B cell (primary cell): Measurements from ENCODE around the gene KCNH8. TPM values are rescaled to one million over a fixed set of nuclear protein-coding genes. Genes with fewer than 3 reads are reported as not detected.

Experiments
- ATAC-seq: fragments of 200-7000 bp; cut with Tn5 transposase; one replicate; pipeline ENCODE4 v1.10.0; 2021; ENCODE audit warnings: low read depth, mild to moderate bottlenecking, moderate number of reproducible peaks, moderate library complexity
- CTCF ChIA-PET: fragments of 350-600 bp; sonication (Branson Sonifier 250); formaldehyde crosslinking; loops from one replicate; lab custom pipeline; 2021; ENCODE audit warnings: antibody characterized with exemption, inconsistent platforms; lab: Charles Lee
- POLR2A ChIA-PET: fragments of 350-600 bp; sonication (Branson Sonifier 250); formaldehyde crosslinking; loops from one replicate; lab custom pipeline; 2021; ENCODE audit warnings: antibody characterized with exemption; lab: Charles Lee
- DNase-seq: peaks from one replicate; pipeline ENCODE4 v3.0.0; 2013
- H2AFZ ChIP-seq: 2 replicates; pipeline ENCODE4 v1.6.1; 2012; ENCODE audit warnings: mild to moderate bottlenecking, low read depth, low read length; ENCODE audit not compliant: insufficient read depth, poor library complexity, severe bottlenecking
- H3K27ac ChIP-seq, 2 donors: 1 replicate in 1 of 2; 2 replicates in 1 of 2; pipeline ENCODE4 v1.5.1; 2012 to 2013; ENCODE audit warnings: low read length in 2 of 2, mild to moderate bottlenecking in 2 of 2, moderate library complexity in 1 of 2
- H3K27me3 ChIP-seq, 4 experiments: fragments of 200-600 bp in 1 of 4; sonication (generic) in 1 of 4; replicated peaks in 1 of 4; 1 replicate in 2 of 4; 2 replicates in 2 of 4; pipeline versions ENCODE4 v1.6.1 to v1.7.0; 2013 to 2016; ENCODE audit warnings: low read length in 3 of 4, mild to moderate bottlenecking in 2 of 4, mixed read lengths in 1 of 4, moderate library complexity in 1 of 4; ENCODE audit not compliant: insufficient read depth in 4 of 4, control insufficient read depth in 3 of 4; ENCODE audit errors: control extremely low read depth in 1 of 4
- H3K36me3 ChIP-seq, 2 experiments: replicated peaks in 1 of 2; 1 replicate in 1 of 2; 2 replicates in 1 of 2; pipeline versions ENCODE4 v1.6.1 to v1.7.1; 2013; ENCODE audit warnings: low read length in 1 of 2; ENCODE audit not compliant: insufficient read depth in 2 of 2, control insufficient read depth in 1 of 2; ENCODE audit errors: control extremely low read depth in 1 of 2, extremely low read depth in 1 of 2
- H3K4me1 ChIP-seq, 2 donors: fragments of 200-600 bp in 1 of 2; sonication (generic) in 1 of 2; 1 replicate in 1 of 2; 2 replicates in 1 of 2; pipeline versions ENCODE4 v1.5.1 to v1.6.1; 2013 to 2017; ENCODE audit warnings: low read length in 2 of 2; ENCODE audit not compliant: control insufficient read depth in 2 of 2, insufficient read depth in 2 of 2
- H3K4me2 ChIP-seq: replicated peaks from 2 replicates; pipeline ENCODE3; 2012; ENCODE audit warnings: mild to moderate bottlenecking, low read depth, low read length; ENCODE audit not compliant: poor library complexity, severe bottlenecking
- H3K4me3 ChIP-seq, 5 experiments: fragments of 200-600 bp in 1 of 5; sonication (generic) in 1 of 5; 1 replicate in 3 of 5; 2 replicates in 2 of 5; pipeline versions ENCODE4 v1.5.1 to v1.7.0; 2011 to 2016; ENCODE audit warnings: low read length in 4 of 5, mild to moderate bottlenecking in 4 of 5, low read depth in 2 of 5, control low read depth in 1 of 5, moderate library complexity in 1 of 5; ENCODE audit not compliant: insufficient read depth in 1 of 5; ENCODE audit errors: control extremely low read depth in 1 of 5, extremely low read depth in 1 of 5
- H3K79me2 ChIP-seq: fragments of 200-600 bp; sonication (generic); one replicate; pipeline ENCODE4 v1.6.0; 2016; ENCODE audit warnings: low read length; ENCODE audit not compliant: control insufficient read depth, insufficient read depth
- H3K9ac ChIP-seq: fragments of 200-600 bp; sonication (generic); 2 replicates; pipeline ENCODE4 v1.6.1; 2017; ENCODE audit warnings: mild to moderate bottlenecking, low read length, moderate library complexity
- H3K9me3 ChIP-seq, 3 donors: one replicate each; pipeline versions ENCODE4 v1.6.1 to v1.7.1; 2013; ENCODE audit warnings: low read length in 2 of 3; ENCODE audit not compliant: control insufficient read depth in 2 of 3, insufficient read depth in 1 of 3; ENCODE audit errors: control extremely low read depth in 1 of 3
- H4K20me1 ChIP-seq: 2 replicates; pipeline ENCODE4 v1.6.0; 2012; ENCODE audit warnings: mild to moderate bottlenecking, low read length; ENCODE audit not compliant: insufficient read depth, control insufficient read depth, poor library complexity, severe bottlenecking
- H3K27ac Mint-ChIP-seq: one replicate; pipeline ENCODE4 v1.8.0; 2021; ENCODE audit warnings: mixed read lengths
- H3K27me3 Mint-ChIP-seq: one replicate; pipeline ENCODE4 v1.8.0; 2021; ENCODE audit warnings: mixed read lengths
- H3K4me1 Mint-ChIP-seq: one replicate; pipeline ENCODE4 v1.8.0; 2021; ENCODE audit warnings: mixed read lengths
- H3K4me3 Mint-ChIP-seq: one replicate; pipeline ENCODE4 v1.8.0; 2021; ENCODE audit warnings: mixed read lengths
- H3K9me3 Mint-ChIP-seq: one replicate; pipeline ENCODE4 v1.8.0; 2022; ENCODE audit warnings: mixed read lengths; ENCODE audit not compliant: insufficient read depth
- EZH2 ChIP-seq: IDR thresholded peaks from 2 replicates; pipeline ENCODE4 v1.6.1; 2012; ENCODE audit warnings: borderline replicate concordance, low read depth, mild to moderate bottlenecking, moderate library complexity, low read length; ENCODE audit not compliant: insufficient read depth, poor library complexity, severe bottlenecking
- WGBS: methylation state at CpG from one replicate; pipeline ENCODE4 v1.1.5; 2013; ENCODE audit warnings: missing lambda C conversion rate; ENCODE audit not compliant: insufficient coverage; 5-methylcytosine and 5-hydroxymethylcytosine counted together
- intact Hi-C: fragments of 100-400 bp; cut with micrococcal nuclease; formaldehyde crosslinking; loops from one replicate; pipeline ENCODE4 v1.10.0; 2022
- polyA plus RNA-seq: library from polyadenylated mRNA; depleted of rRNA; stranded (reverse); fragments of >200 nt; gene quantifications from 2 replicates; pipeline ENCODE4 v1.2.3, GENCODE V29; 2012
- total RNA-seq, 2 donors: library from RNA; stranded (reverse); fragments of 120-200 nt in 1 of 2; gene quantifications; 1 replicate in 1 of 2; 2 replicates in 1 of 2; pipeline versions ENCODE4 v1.2.3 to v1.2.4, GENCODE V29; 2013 to 2022
- TF ChIP-seq, protein P1 (sequence below): fragments of 200-600 bp; IDR thresholded peaks from one replicate; pipeline ENCODE4 v1.8.0; 2022; ENCODE audit warnings: antibody characterized with exemption, mild to moderate bottlenecking

The KCNH8 gene
- total and polyA plus RNA-seq, 2 donors (not counting 1 experiment from before 2014, with no cell fraction given): 4.0 to 12.7 TPM

GRCh38 chr3:19105826-19106225 lies 42.5 kb upstream of the KCNH8 start:
- no peak overlapping the region for H3K27ac Mint-ChIP-seq
- ATAC-seq: no peak

DNA sequence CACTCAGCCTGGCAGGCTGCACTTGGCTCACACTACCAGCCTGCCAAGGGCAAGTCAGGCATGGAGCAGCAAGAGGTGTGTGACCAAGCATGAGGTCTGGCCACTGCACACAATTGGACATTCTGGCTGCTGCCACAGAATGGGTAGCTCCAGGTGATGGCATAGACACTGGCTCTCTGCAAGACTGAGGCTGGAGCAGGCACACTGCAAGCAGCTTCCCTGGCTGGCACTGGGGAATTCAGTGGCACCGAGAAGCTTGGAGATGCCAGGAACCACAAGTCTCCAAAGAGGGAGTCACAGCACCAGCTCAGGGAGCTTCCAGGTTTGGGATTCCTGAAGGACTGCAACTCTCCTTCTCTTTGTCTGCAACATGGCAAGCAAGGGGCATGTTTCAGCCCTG lies 42.0 kb upstream of the KCNH8 start:
- WGBS: 85% methylated on average over 1 of the region's 1 CpG

More at GRCh38 chr3:19105826-19106225, 42.5 kb upstream of the KCNH8 start:
- H3K4me2 ChIP-seq: no peak overlapping the region
- ChIA-PET CTCF (no interaction called here), POLR2A (no interaction called here)
- no peaks in the 10 kb centered on the region for H4K20me1 ChIP-seq
- Mint-ChIP-seq H3K27me3 (peaks cover 3% of the 10 kb centered on the region), H3K4me3 (no peak overlapping the region), H3K9me3 (no peaks in the 10 kb centered on the region), H3K4me1 (no peaks in the 10 kb centered on the region)
- H3K9ac ChIP-seq: no peak overlapping the region
- H3K36me3 ChIP-seq: no peaks in the 10 kb centered on the region
- TF ChIP-seq, protein P1, sequence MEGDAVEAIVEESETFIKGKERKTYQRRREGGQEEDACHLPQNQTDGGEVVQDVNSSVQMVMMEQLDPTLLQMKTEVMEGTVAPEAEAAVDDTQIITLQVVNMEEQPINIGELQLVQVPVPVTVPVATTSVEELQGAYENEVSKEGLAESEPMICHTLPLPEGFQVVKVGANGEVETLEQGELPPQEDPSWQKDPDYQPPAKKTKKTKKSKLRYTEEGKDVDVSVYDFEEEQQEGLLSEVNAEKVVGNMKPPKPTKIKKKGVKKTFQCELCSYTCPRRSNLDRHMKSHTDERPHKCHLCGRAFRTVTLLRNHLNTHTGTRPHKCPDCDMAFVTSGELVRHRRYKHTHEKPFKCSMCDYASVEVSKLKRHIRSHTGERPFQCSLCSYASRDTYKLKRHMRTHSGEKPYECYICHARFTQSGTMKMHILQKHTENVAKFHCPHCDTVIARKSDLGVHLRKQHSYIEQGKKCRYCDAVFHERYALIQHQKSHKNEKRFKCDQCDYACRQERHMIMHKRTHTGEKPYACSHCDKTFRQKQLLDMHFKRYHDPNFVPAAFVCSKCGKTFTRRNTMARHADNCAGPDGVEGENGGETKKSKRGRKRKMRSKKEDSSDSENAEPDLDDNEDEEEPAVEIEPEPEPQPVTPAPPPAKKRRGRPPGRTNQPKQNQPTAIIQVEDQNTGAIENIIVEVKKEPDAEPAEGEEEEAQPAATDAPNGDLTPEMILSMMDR: no peak
- no peak for TF ChIP-seq EZH2
- H3K27me3 ChIP-seq: no peaks in the 10 kb centered on the region
- H3K79me2 ChIP-seq: no peaks in the 10 kb centered on the region
- DNase-seq: no peak
- WGBS: no CpG with 5 or more reads among the region's 4 CpGs
- H3K9me3 ChIP-seq: peaks cover 0 to 16% (median 1%) of the 10 kb centered on the region in 3 donors
- H3K27ac ChIP-seq: no peak overlapping the region
- H2AFZ ChIP-seq: no peak overlapping the region
- intact Hi-C loops: no loop called here
- H3K4me3 ChIP-seq: no peak overlapping the region
- peaks cover 0 to 5% of the 10 kb centered on the region in 2 donors for H3K4me1 ChIP-seq

More for the DNA sequence above, 42.0 kb upstream of the KCNH8 start:
- no peak overlapping the region for H3K4me2 ChIP-seq
- H3K36me3 ChIP-seq: no peaks in the 10 kb centered on the region
- peaks cover 0 to 16% (median 1%) of the 10 kb centered on the region in 3 donors for H3K9me3 ChIP-seq
- Mint-ChIP-seq H3K9me3 (no peaks in the 10 kb centered on the region), H3K27ac (no peak overlapping the region), H3K4me3 (no peak overlapping the region), H3K4me1 (no peaks in the 10 kb centered on the region), H3K27me3 (peaks cover 3% of the 10 kb centered on the region)
- ChIA-PET POLR2A (no interaction called here), CTCF (no interaction called here)
- H3K4me1 ChIP-seq: peaks cover 0 to 5% of the 10 kb centered on the region in 2 donors
- no peak overlapping the region for H2AFZ ChIP-seq
- no peak for ATAC-seq
- H3K27ac ChIP-seq: no peak overlapping the region
- H3K27me3 ChIP-seq: no peaks in the 10 kb centered on the region
- TF ChIP-seq EZH2: no peak
- TF ChIP-seq, protein P1: no peak
- DNase-seq: no peak
- intact Hi-C loops: no loop called here
- H4K20me1 ChIP-seq: no peaks in the 10 kb centered on the region
- no peaks in the 10 kb centered on the region for H3K79me2 ChIP-seq
- H3K4me3 ChIP-seq: no peak overlapping the region
- H3K9ac ChIP-seq: no peak overlapping the region
